ENCODE data around the gene ADAT3. TPM values are rescaled to one million over a fixed set of nuclear protein-coding genes. Genes with fewer than 3 reads are reported as not detected.

The ADAT3 gene
- total RNA-seq = 1 to 10 TPM; 7.6 to 9.3 TPM

- POLR2A ChIA-PET = interaction anchor here (0.6 to 1.7 kb wide), 7 partner anchors 8 to 250 kb away, joined by 3 to 10 read pairs (median 3); no protein-coding TSS in a partner anchor
- H3K9me3 Mint-ChIP-seq = no peaks in the 10 kb centered on the region
- no peaks in the 10 kb centered on the region for H3K27me3 Mint-ChIP-seq
- ATAC-seq (ENCODE audit: low read depth) (peak; percentile 95), DNase-seq (peak; percentile 98)
- peaks cover 41% of the 10 kb centered on the region for H3K4me1 Mint-ChIP-seq
- H3K4me3 Mint-ChIP-seq = peak within 1 kb of the TSS; percentile 88
- peak within 1 kb of the TSS; percentile 85 for H3K27ac Mint-ChIP-seq
- peaks cover 1% of the 10 kb centered on the region for H3K36me3 Mint-ChIP-seq
Observed at GRCh38 chr19:1905110-1905862, at the start of gene ADAT3, which contains the start of gene SCAMP4. TSS of gene ADAT3 (plus strand) at chr19:1905399. CDS start at chr19:1912048, 6,649 bp downstream. TSS of gene SCAMP4 (plus strand) at chr19:1905399. CDS start at chr19:1915020, 9,621 bp downstream.

- no peak for DNase-seq
- H3K4me3 Mint-ChIP-seq = peak overlapping the region; percentile 87
- POLR2A ChIA-PET = interaction anchor here (0.8 to 4.0 kb wide), 15 partner anchors 9 to 239 kb away, joined by 3 to 34 read pairs (median 4); partner anchors contain the start of gene ABHD17A
- no peaks in the 10 kb centered on the region for H3K9me3 Mint-ChIP-seq
- H3K36me3 Mint-ChIP-seq = no peaks in the 10 kb centered on the region
- ATAC-seq (ENCODE audit: low read depth) = peak; percentile 41
- H3K27ac Mint-ChIP-seq = peak overlapping the region; percentile 96
- H3K27me3 Mint-ChIP-seq = no peaks in the 10 kb centered on the region
- peaks cover 22% of the 10 kb centered on the region for H3K4me1 Mint-ChIP-seq
Observed at GRCh38 chr19:1855828-1856255, 49.4 kb upstream of the ADAT3 start.

DNA sequence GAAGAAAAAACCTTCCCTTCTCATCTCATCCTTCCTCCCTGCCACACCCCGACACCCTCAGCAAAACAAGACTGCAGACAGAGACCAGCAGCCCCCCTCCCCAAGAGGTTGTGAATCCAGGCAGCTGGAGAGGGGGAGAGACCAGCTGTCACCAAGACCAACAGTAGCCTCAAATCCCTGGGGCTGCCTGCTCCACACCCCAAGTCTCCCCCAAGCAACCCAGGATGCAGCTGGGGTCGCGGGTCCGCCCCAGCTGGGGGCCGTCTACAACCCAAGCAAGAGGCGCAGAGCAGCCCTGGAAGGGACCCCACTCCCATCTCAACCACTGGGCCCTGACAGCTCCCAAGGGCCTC is 48.9 kb upstream of the ADAT3 start:
- POLR2A ChIA-PET = interaction anchor here (0.7 to 4.0 kb wide), 10 partner anchors 8 to 238 kb away, joined by 3 to 34 read pairs (median 4); no protein-coding TSS in a partner anchor
- H3K27me3 Mint-ChIP-seq = no peaks in the 10 kb centered on the region
- peak overlapping the region; percentile 87 for H3K4me3 Mint-ChIP-seq
- H3K9me3 Mint-ChIP-seq = no peaks in the 10 kb centered on the region
- H3K36me3 Mint-ChIP-seq = no peaks in the 10 kb centered on the region
- DNase-seq (no peak), ATAC-seq (ENCODE audit: low read depth) (no peak)
- H3K27ac Mint-ChIP-seq = peak overlapping the region; percentile 96
- peaks cover 22% of the 10 kb centered on the region for H3K4me1 Mint-ChIP-seq

GRCh38 chr19:1856698-1857603 is 48.2 kb upstream of the ADAT3 start:
- Mint-ChIP-seq H3K4me3 (peak overlapping the region; percentile 87), H3K4me1 (peaks cover 27% of the 10 kb centered on the region), H3K36me3 (no peaks in the 10 kb centered on the region), H3K27ac (peak overlapping the region; percentile 96), H3K27me3 (no peaks in the 10 kb centered on the region), H3K9me3 (no peaks in the 10 kb centered on the region)
- POLR2A ChIA-PET = interaction anchor here (0.6 to 4.0 kb wide), 12 partner anchors 7 to 250 kb away, joined by 3 to 34 read pairs (median 4); partner anchors contain the start of gene ABHD17A
- ATAC-seq (ENCODE audit: low read depth) (peak; percentile 10), DNase-seq (peak; percentile 70)

DNA sequence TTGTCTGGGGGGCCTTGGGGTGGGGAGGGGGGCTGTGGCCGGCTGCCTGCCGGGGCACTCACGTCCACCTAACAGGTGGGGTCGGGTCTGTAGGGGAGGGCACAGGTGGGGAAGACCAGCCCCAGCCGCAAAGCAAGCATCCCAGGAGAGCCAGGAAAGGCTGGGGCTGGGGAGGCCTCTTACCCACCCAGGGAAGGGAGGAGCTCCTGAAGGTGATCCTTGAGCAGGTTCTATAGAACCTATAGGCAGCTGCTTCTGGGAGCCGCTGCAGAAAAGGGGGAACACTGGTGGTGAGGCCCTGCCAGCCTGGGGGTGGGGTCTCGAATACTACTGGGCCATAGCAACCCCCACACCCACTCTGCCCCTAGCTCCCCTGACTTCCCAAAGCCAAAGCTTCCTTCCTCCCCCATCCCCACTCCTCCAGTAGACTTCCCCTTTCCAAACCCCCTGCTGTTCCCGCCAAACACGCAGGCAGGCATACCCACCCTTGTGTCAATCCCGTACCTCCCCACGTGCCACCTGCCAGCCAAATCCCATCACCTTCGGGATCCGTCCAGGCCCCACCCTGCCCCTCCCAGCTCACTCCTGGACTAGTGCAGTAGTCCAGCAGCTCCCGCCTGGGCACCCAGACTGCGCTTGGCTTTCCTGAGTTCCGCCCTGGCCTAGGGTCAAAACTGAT is 47.4 kb upstream of the ADAT3 start:
- Mint-ChIP-seq H3K36me3 (no peaks in the 10 kb centered on the region), H3K27ac (peak overlapping the region; percentile 42), H3K9me3 (no peaks in the 10 kb centered on the region), H3K4me1 (peaks cover 27% of the 10 kb centered on the region), H3K27me3 (no peaks in the 10 kb centered on the region), H3K4me3 (peak overlapping the region; percentile 60)
- no peak for DNase-seq
- ATAC-seq (ENCODE audit: low read depth) = no peak
- POLR2A ChIA-PET = interaction anchor here (0.9 to 4.0 kb wide), 5 partner anchors 17 to 45 kb away, joined by 3 to 34 read pairs (median 4); partner anchors contain the start of gene ABHD17A

DNA sequence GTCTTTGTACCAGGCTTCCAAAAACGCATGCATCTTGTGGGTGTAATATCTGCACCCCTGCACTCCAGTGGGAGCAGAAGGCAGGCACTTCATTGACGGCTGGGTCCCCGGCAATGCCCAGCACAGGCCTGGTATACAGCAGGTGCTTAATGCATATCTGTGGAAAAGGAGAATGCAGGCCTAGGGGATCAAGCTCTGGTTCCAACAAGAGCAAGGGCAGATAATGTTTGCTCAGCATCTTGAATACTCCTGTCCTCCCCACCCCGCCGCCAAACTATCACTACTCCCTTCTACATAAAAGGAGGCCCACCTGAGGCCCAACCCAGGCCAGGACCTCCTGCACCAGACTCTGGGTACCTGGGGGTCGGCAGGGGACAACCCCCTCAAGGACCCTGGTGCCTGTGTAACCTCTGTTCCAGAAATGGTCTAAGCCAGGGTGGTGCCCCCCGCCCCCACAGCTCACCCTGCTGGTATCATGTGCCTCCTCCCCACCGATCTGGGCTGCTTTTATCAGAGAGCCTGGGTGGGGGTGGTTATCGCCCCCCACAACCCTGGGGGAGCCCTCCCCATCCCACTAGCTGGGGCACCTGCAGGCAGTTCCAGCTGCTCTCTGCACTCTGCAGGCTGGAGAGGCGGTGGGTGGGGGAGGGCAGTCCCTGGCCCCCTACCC is 46.7 kb upstream of the ADAT3 start:
- peak overlapping the region; percentile 58 for H3K27ac Mint-ChIP-seq
- no peak for ATAC-seq (ENCODE audit: low read depth)
- H3K4me1 Mint-ChIP-seq = peaks cover 21% of the 10 kb centered on the region
- H3K9me3 Mint-ChIP-seq = no peaks in the 10 kb centered on the region
- POLR2A ChIA-PET = interaction anchor here (0.9 to 4.0 kb wide), 4 partner anchors 23 to 45 kb away, joined by 3 to 34 read pairs (median 4); partner anchors contain the start of gene ABHD17A
- no peaks in the 10 kb centered on the region for H3K27me3 Mint-ChIP-seq
- H3K36me3 Mint-ChIP-seq = no peaks in the 10 kb centered on the region
- DNase-seq = no peak
- peak overlapping the region; percentile 19 for H3K4me3 Mint-ChIP-seq

GRCh38 chr19:1859331-1859781 is 45.8 kb upstream of the ADAT3 start:
- H3K27me3 Mint-ChIP-seq = no peaks in the 10 kb centered on the region
- ATAC-seq (ENCODE audit: low read depth) (no peak), DNase-seq (no peak)
- H3K36me3 Mint-ChIP-seq = no peaks in the 10 kb centered on the region
- no peaks in the 10 kb centered on the region for H3K9me3 Mint-ChIP-seq
- H3K4me3 Mint-ChIP-seq = no peak overlapping the region
- peak overlapping the region; percentile 62 for H3K27ac Mint-ChIP-seq
- POLR2A ChIA-PET = no interaction called here
- peaks cover 21% of the 10 kb centered on the region for H3K4me1 Mint-ChIP-seq

- no peak for ATAC-seq (ENCODE audit: low read depth)
- Mint-ChIP-seq H3K27me3 (no peaks in the 10 kb centered on the region), H3K4me1 (peaks cover 15% of the 10 kb centered on the region), H3K9me3 (no peaks in the 10 kb centered on the region), H3K27ac (no peak overlapping the region), H3K4me3 (no peak overlapping the region), H3K36me3 (no peaks in the 10 kb centered on the region)
- no peak for DNase-seq
- POLR2A ChIA-PET = no interaction called here
Observed at GRCh38 chr19:1860042-1860775, 45.0 kb upstream of the ADAT3 start.

GRCh38 chr19:1860821-1861598 is 44.2 kb upstream of the ADAT3 start:
- DNase-seq (no peak), ATAC-seq (ENCODE audit: low read depth) (no peak)
- H3K4me1 Mint-ChIP-seq = peaks cover 14% of the 10 kb centered on the region
- H3K9me3 Mint-ChIP-seq = no peaks in the 10 kb centered on the region
- peak overlapping the region; percentile 38 for H3K27ac Mint-ChIP-seq
- no peaks in the 10 kb centered on the region for H3K27me3 Mint-ChIP-seq
- no peaks in the 10 kb centered on the region for H3K36me3 Mint-ChIP-seq
- peak overlapping the region; percentile 96 for H3K4me3 Mint-ChIP-seq
- POLR2A ChIA-PET = no interaction called here

GRCh38 chr19:1861599-1862031 is 43.6 kb upstream of the ADAT3 start:
- H3K4me3 Mint-ChIP-seq = peak overlapping the region; percentile 96
- peaks cover 11% of the 10 kb centered on the region for H3K4me1 Mint-ChIP-seq
- ATAC-seq (ENCODE audit: low read depth) (no peak), DNase-seq (no peak)
- POLR2A ChIA-PET = no interaction called here
- H3K36me3 Mint-ChIP-seq = no peaks in the 10 kb centered on the region
- no peaks in the 10 kb centered on the region for H3K9me3 Mint-ChIP-seq
- H3K27me3 Mint-ChIP-seq = no peaks in the 10 kb centered on the region
- H3K27ac Mint-ChIP-seq = peak overlapping the region; percentile 93

DNA sequence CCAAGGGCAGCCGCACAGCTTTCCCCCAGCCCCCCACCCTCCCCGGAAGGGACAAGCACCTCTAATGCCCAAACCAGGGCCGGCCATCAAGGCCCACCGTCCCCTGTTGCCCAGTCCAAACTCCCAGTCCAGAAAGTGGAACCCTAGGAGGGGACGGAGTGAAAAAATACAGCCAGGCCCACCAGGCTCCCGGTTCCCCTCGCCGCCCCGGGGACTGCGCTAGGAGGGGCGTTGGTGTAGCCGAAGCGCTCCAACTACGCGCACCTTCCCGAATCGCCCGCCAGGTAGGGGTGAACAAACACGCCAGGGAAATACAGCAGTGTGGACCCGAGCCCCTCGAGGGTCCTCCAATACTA is 43.2 kb upstream of the ADAT3 start:
- POLR2A ChIA-PET = no interaction called here
- Mint-ChIP-seq H3K4me3 (peak overlapping the region; percentile 96), H3K27ac (peak overlapping the region; percentile 93), H3K4me1 (peaks cover 14% of the 10 kb centered on the region), H3K36me3 (no peaks in the 10 kb centered on the region), H3K27me3 (no peaks in the 10 kb centered on the region), H3K9me3 (no peaks in the 10 kb centered on the region)
- DNase-seq = no peak
- no peak for ATAC-seq (ENCODE audit: low read depth)

Measured in activated naive CD8-positive, alpha-beta T cell treated with anti-CD3 and anti-CD28 coated beads, Interleukin-2, amount 10 ng/mL, durations not matched to agents 7 days and 5 days (primary cell).